Breast epithelium (tissue), 4 donors: Measurements from ENCODE around the gene ANKRD11. TPM values are rescaled to one million over a fixed set of nuclear protein-coding genes. Genes with fewer than 3 reads are reported as not detected.
"Not testable (repeated sequence)": the region's sequence is repeated elsewhere in the genome, so short reads cannot be mapped to it uniquely, and the experiment has no call there.

Experiments used
- DNase-seq, 2 donors: peaks; one replicate each; pipeline ENCODE4 v3.0.0-alpha.2; 2019; ENCODE audit warnings: low spot score in 2 of 2
- H3K27ac ChIP-seq, 2 donors: fragments of 200-600 bp; sonication (generic) in 1 of 2; one replicate each; pipeline ENCODE4 v1.5.1; 2016 to 2019; ENCODE audit warnings: mild to moderate bottlenecking in 1 of 2
- H3K27me3 ChIP-seq, 2 donors: fragments of 200-600 bp; sonication (generic) in 1 of 2; one replicate each; pipeline versions ENCODE4 v1.5.1 to v1.6.0; 2017 to 2019; ENCODE audit warnings: control low read depth in 1 of 2, mild to moderate bottlenecking in 1 of 2
- H3K36me3 ChIP-seq: fragments of 200-600 bp; one replicate; pipeline ENCODE4 v1.5.1; 2019
- H3K4me1 ChIP-seq, 2 donors: fragments of 200-600 bp; sonication (generic); one replicate each; pipeline ENCODE4 v1.5.1; 2016 to 2019; ENCODE audit warnings: control low read depth in 1 of 2
- H3K4me3 ChIP-seq, 3 donors: fragments of 200-600 bp; sonication (generic); 1 replicate in 2 of 3; 2 replicates in 1 of 3; pipeline ENCODE4 v1.5.1; 2016 to 2019; ENCODE audit warnings: mild to moderate bottlenecking in 3 of 3, moderate library complexity in 2 of 3
- H3K9me3 ChIP-seq, 2 donors: fragments of 200-600 bp; sonication (generic) in 1 of 2; one replicate each; pipeline ENCODE4 v1.5.1; 2016 to 2019; ENCODE audit warnings: control low read depth in 1 of 2
- POLR2A ChIP-seq: fragments of 450-650 bp; IDR thresholded peaks from one replicate; pipeline ENCODE4 v1.6.1; 2016; ENCODE audit warnings: antibody characterized with exemption, mild to moderate bottlenecking, moderate library complexity
- POLR2AphosphoS5 ChIP-seq, 3 donors: sonication (generic); formaldehyde crosslinking; IDR thresholded peaks; one replicate each; pipeline ENCODE4 v1.6.1; 2017; ENCODE audit warnings: antibody characterized with exemption in 3 of 3
- intact Hi-C: fragments of 100-400 bp; cut with DNase I; formaldehyde crosslinking; loops from one replicate; pipeline ENCODE4 v1.15.1; 2023; ENCODE audit warnings: low total_unique reads
- total RNA-seq, 3 donors: library from RNA; depleted of rRNA; stranded (reverse); fragments of >200 nt; gene quantifications; one replicate each; pipeline ENCODE4 v1.1.0, GENCODE V29; 2016
- TF ChIP-seq, protein P1 (sequence below), 3 donors: fragments of 450-650 bp; IDR thresholded peaks; one replicate each; pipeline ENCODE4 v1.5.1; 2016 to 2017; ENCODE audit warnings: antibody characterized with exemption in 3 of 3, mild to moderate bottlenecking in 3 of 3, moderate library complexity in 3 of 3

Gene ANKRD11
- total RNA-seq, 3 donors from 2014 or later = 64.0 to 79.0 (median 69.2) TPM

GRCh38 chr16:89460556-89460955 is 29.8 kb downstream of the ANKRD11 start:
- no peak for TF ChIP-seq POLR2A
- no peaks in the 10 kb centered on the region for H3K4me1 ChIP-seq
- no peak overlapping the region for H3K27ac ChIP-seq
- no peaks in the 10 kb centered on the region for H3K9me3 ChIP-seq
- DNase-seq = no peak
- H3K36me3 ChIP-seq = no peaks in the 10 kb centered on the region
- intact Hi-C loops = loop anchor here (1.0 kb wide), 1 partner anchor 23 kb away; no protein-coding TSS in a partner anchor
- H3K4me3 ChIP-seq = no peak overlapping the region
- H3K27me3 ChIP-seq = no peaks in the 10 kb centered on the region

GRCh38 chr16:89458967-89459366 is 31.4 kb downstream of the ANKRD11 start:
- no peaks in the 10 kb centered on the region for H3K36me3 ChIP-seq
- no peak for DNase-seq
- TF ChIP-seq, protein P1, sequence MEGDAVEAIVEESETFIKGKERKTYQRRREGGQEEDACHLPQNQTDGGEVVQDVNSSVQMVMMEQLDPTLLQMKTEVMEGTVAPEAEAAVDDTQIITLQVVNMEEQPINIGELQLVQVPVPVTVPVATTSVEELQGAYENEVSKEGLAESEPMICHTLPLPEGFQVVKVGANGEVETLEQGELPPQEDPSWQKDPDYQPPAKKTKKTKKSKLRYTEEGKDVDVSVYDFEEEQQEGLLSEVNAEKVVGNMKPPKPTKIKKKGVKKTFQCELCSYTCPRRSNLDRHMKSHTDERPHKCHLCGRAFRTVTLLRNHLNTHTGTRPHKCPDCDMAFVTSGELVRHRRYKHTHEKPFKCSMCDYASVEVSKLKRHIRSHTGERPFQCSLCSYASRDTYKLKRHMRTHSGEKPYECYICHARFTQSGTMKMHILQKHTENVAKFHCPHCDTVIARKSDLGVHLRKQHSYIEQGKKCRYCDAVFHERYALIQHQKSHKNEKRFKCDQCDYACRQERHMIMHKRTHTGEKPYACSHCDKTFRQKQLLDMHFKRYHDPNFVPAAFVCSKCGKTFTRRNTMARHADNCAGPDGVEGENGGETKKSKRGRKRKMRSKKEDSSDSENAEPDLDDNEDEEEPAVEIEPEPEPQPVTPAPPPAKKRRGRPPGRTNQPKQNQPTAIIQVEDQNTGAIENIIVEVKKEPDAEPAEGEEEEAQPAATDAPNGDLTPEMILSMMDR (IDR thresholded peaks at IDR 0.05) = no peak
- no peak for TF ChIP-seq POLR2AphosphoS5 (IDR thresholded peaks at IDR 0.05)
- no peak for TF ChIP-seq POLR2A
- H3K27me3 ChIP-seq = no peaks in the 10 kb centered on the region
- peaks cover 0 to 3% of the 10 kb centered on the region in 2 donors for H3K4me1 ChIP-seq
- intact Hi-C loops = no loop called here
- H3K27ac ChIP-seq = no peak overlapping the region
- H3K9me3 ChIP-seq = no peaks in the 10 kb centered on the region
- no peak overlapping the region for H3K4me3 ChIP-seq

DNA sequence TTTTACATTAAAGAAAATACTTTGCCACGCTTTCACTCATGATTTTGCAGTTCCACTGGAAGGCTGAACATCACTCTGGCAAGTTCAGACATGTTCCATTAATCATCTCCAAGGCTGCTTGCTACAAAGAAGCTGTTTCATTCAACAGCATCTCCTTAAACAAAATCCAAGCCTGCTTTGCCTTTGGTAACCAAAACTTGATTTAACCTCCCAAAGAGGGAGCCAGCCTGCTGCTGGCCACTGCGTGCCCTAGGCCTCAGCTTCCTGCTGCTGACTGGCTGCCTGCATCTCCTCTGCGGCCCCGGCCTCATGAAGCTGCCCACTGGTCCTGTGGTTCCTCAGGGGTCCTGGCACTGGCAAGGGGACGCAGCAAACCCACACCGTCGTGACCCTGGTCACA is 31.8 kb downstream of the ANKRD11 start:
- Histone ChIP-seq H3K27ac (no peak overlapping the region), H3K36me3 (no peaks in the 10 kb centered on the region), H3K9me3 (no peaks in the 10 kb centered on the region), H3K27me3 (no peaks in the 10 kb centered on the region), H3K4me3 (no peak overlapping the region), H3K4me1 (peaks cover 0 to 8% of the 10 kb centered on the region in 2 donors)
- TF ChIP-seq, protein P1 (IDR thresholded peaks at IDR 0.05) = no peak
- no peak for TF ChIP-seq POLR2A
- no peak for TF ChIP-seq POLR2AphosphoS5 (IDR thresholded peaks at IDR 0.05)
- no peak for DNase-seq
- intact Hi-C loops = no loop called here

- TF ChIP-seq POLR2AphosphoS5 (IDR thresholded peaks at IDR 0.05) (no peak), POLR2A (no peak)
- H3K4me1 ChIP-seq = peaks cover 0 to 11% of the 10 kb centered on the region in 2 donors
- intact Hi-C loops = no loop called here
- H3K27ac ChIP-seq = no peak overlapping the region
- no peaks in the 10 kb centered on the region for H3K9me3 ChIP-seq
- H3K36me3 ChIP-seq = no peaks in the 10 kb centered on the region
- H3K4me3 ChIP-seq = no peak overlapping the region
- DNase-seq = no peak
- no peaks in the 10 kb centered on the region for H3K27me3 ChIP-seq
Measured at GRCh38 chr16:89456419-89456959, 33.9 kb downstream of the ANKRD11 start.

DNA sequence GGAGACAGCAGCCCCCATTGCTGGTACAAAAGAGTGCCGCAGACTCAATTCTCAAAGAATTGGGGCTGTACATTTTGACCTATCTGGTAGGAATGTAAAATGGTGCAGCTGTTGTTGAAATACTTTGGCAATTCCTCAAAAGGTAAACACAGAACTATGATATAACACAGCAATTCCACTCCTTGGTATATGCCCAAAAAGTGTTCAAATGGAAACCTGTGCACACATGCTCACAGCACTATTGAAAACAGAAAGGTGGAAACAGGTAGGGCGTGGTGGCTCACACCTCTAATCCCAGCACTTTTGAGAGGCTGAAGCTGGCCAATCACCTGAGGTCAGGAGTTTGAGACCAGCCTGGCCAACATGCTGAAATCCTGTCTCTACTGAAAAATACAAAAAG is 34.7 kb downstream of the ANKRD11 start:
- intact Hi-C loops = no loop called here
- no peaks in the 10 kb centered on the region for H3K36me3 ChIP-seq
- no peak for DNase-seq
- TF ChIP-seq POLR2A (no peak), POLR2AphosphoS5 (IDR thresholded peaks at IDR 0.05) (no peak)
- TF ChIP-seq, protein P1 (IDR thresholded peaks at IDR 0.05) = no peak
- H3K27me3 ChIP-seq = no peaks in the 10 kb centered on the region
- H3K9me3 ChIP-seq = no peaks in the 10 kb centered on the region
- peaks cover 0 to 11% of the 10 kb centered on the region in 2 donors for H3K4me1 ChIP-seq
- no peak overlapping the region for H3K27ac ChIP-seq
- H3K4me3 ChIP-seq = no peak overlapping the region

DNA sequence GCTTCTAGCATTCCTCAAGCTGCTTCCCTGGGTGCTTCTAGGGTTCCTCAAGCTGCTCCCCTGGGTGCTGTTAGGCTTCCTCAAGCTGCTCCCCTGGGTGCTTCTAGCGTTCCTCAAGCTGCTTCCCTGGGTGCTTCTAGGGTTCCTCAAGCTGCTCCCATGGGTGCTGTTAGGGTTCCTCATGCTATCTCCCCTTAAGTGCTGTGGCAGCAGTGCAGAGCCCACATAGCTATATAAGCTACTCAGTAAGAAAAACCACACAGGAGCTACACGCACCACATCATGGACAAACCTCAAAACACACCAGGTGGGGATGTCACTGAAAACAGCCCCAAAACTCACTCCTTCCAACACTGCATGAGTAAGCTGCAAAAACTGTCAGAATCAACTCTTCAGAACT is 35.2 kb downstream of the ANKRD11 start:
- Histone ChIP-seq H3K27me3 (no peaks in the 10 kb centered on the region), H3K36me3 (no peaks in the 10 kb centered on the region), H3K27ac (no peak overlapping the region), H3K4me1 (peaks cover 0 to 11% of the 10 kb centered on the region in 2 donors), H3K9me3 (no peaks in the 10 kb centered on the region), H3K4me3 (no peak overlapping the region)
- intact Hi-C loops = no loop called here
- no peak for DNase-seq
- TF ChIP-seq POLR2A (no peak), POLR2AphosphoS5 (IDR thresholded peaks at IDR 0.05) (no peak)
- TF ChIP-seq, protein P1 (IDR thresholded peaks at IDR 0.05) = no peak

DNA sequence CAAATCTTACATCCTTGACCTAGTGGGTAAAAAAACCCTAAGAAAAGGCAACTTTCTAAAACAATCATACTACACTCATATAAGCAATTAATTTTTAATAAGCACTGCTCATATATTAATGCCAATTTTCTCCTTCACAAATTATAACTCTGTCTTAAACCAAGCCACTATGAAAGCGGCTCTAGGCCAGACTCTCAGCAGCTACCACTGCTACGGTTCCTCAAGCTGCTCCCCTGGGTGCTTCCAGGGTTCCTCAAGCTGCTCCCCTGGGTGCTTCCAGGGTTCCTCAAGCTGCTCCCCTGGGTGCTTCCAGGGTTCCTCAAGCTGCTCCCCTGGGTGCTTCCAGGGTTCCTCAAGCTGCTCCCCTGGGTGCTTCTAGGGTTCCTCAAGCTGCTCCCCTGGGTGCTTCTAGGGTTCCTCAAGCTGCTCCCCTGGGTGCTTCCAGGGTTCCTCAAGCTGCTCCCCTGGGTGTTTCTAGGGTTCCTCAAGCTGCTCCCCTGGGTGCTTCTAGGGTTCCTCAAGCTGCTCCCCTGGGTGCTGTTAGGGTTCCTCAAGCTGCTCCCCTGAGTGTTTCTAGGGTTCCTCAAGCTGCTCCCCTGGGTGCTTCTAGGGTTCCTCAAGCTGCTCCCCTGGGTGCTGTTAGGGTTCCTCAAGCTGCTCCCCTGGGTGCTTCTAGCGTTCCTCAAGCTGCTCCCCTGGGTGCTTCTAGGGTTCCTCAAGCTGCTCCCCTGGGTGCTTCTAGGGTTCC is 35.8 kb downstream of the ANKRD11 start:
- H3K36me3 ChIP-seq, intact Hi-C loops: not testable (repeated sequence)
- H3K4me1 ChIP-seq = peaks cover 0 to 11% of the 10 kb centered on the region in 2 donors

More for the DNA sequence above, 35.8 kb downstream of the ANKRD11 start:
- not testable (repeated sequence) for DNase-seq, H3K27ac ChIP-seq, H3K27me3 ChIP-seq, H3K9me3 ChIP-seq, H3K4me3 ChIP-seq
